Esophagus muscularis mucosa (tissue), 4 donors: ENCODE measurements around the gene FGD1. TPM values are rescaled to one million over a fixed set of nuclear protein-coding genes. Genes with fewer than 3 reads are reported as not detected.
A peak's percentile ranks its signal among the peaks of the same experiment; 100 is the strongest.

ENCODE experiments used
- DNase-seq: peaks from one replicate; pipeline ENCODE4 v3.0.0-alpha.2; 2017; ENCODE audit errors: extremely low spot score
- H3K27ac ChIP-seq, 4 donors: fragments of 200-600 bp; sonication (generic); replicated peaks in 1 of 4; 1 replicate in 3 of 4; 2 replicates in 1 of 4; pipeline ENCODE4 v1.5.1; 2016 to 2019; ENCODE audit warnings: mild to moderate bottlenecking in 1 of 4
- H3K27me3 ChIP-seq, 4 donors: fragments of 200-600 bp; sonication (generic); one replicate each; pipeline versions ENCODE4 v1.5.1 to v1.6.0; 2016 to 2019
- H3K36me3 ChIP-seq, 4 donors: fragments of 200-600 bp; sonication (generic); one replicate each; pipeline ENCODE4 v1.5.1; 2016 to 2019
- H3K4me1 ChIP-seq, 4 donors: fragments of 200-600 bp; sonication (generic); one replicate each; pipeline ENCODE4 v1.5.1; 2016 to 2019
- H3K4me3 ChIP-seq, 4 donors: fragments of 200-600 bp; sonication (generic); 1 replicate in 2 of 4; 2 replicates in 2 of 4; pipeline ENCODE4 v1.5.1; 2016 to 2019; ENCODE audit warnings: mild to moderate bottlenecking in 4 of 4, moderate library complexity in 1 of 4
- H3K9me3 ChIP-seq, 4 donors: fragments of 200-600 bp; sonication (generic); 1 replicate in 3 of 4; 2 replicates in 1 of 4; pipeline ENCODE4 v1.5.1; 2016 to 2019
- CTCF ChIP-seq, 3 experiments: fragments of 200-600 bp in 2 of 3; fragments of 450-650 bp in 1 of 3; sonication (generic) in 2 of 3; IDR thresholded peaks; one replicate each; pipeline ENCODE4 v1.5.1; 2017 to 2019; ENCODE audit warnings: antibody characterized with exemption in 3 of 3, mild to moderate bottlenecking in 2 of 3, moderate library complexity in 1 of 3
- EP300 ChIP-seq: sonication (generic); formaldehyde crosslinking; IDR thresholded peaks from one replicate; pipeline ENCODE4 v1.6.1; 2017; ENCODE audit warnings: antibody characterized with exemption
- POLR2A ChIP-seq: fragments of 450-650 bp; IDR thresholded peaks from one replicate; pipeline ENCODE4 v1.6.1; 2017; ENCODE audit warnings: antibody characterized with exemption, moderate library complexity, mild to moderate bottlenecking, low read depth
- POLR2AphosphoS5 ChIP-seq, 2 donors: sonication (generic); formaldehyde crosslinking; IDR thresholded peaks; one replicate each; pipeline ENCODE4 v1.6.1; 2017; ENCODE audit warnings: antibody characterized with exemption in 2 of 2
- WGBS: methylation state at CpG from one replicate; pipeline ENCODE4 v1.1.5; 2018; 5-methylcytosine and 5-hydroxymethylcytosine counted together
- intact Hi-C: fragments of 100-400 bp; cut with DNase I; formaldehyde crosslinking; loops from one replicate; pipeline ENCODE4 v1.15.1; 2023
- total RNA-seq, 4 donors: library from RNA; depleted of rRNA; stranded (reverse); fragments of >200 nt; gene quantifications; one replicate each; pipeline versions ENCODE4 v1.1.0 to v1.2.1, GENCODE V29; 2016

Gene FGD1
- total RNA-seq, 4 donors from 2014 or later: 3.7 to 11.4 (median 6.3) TPM

- peak overlapping the region; percentile 60 to 68 (median 64) for H3K27ac ChIP-seq
- H3K9me3 ChIP-seq: no peaks in the 10 kb centered on the region
- H3K4me3 ChIP-seq: no peak overlapping the region
- TF ChIP-seq POLR2A (no peak), CTCF (IDR thresholded peaks at IDR 0.05) (no peak), POLR2AphosphoS5 (IDR thresholded peaks at IDR 0.05) (no peak), EP300 (no peak)
- 65% methylated on average over 9 of the region's 9 CpGs for whole genome bisulfite sequencing
- intact Hi-C loops: no loop called here
- no peak for DNase-seq
- H3K4me1 ChIP-seq: peaks cover 28 to 44% (median 37%) of the 10 kb centered on the region in 4 donors
- H3K27me3 ChIP-seq: no peaks in the 10 kb centered on the region
- H3K36me3 ChIP-seq: no peaks in the 10 kb centered on the region
Measured at GRCh38 chrX:54483946-54484345, 12.1 kb downstream of the FGD1 start.

GRCh38 chrX:54482839-54483593 is 13.0 kb downstream of the FGD1 start:
- no peak for DNase-seq
- peak overlapping the region; percentile 60 to 68 (median 64) for H3K27ac ChIP-seq
- H3K36me3 ChIP-seq: no peaks in the 10 kb centered on the region
- WGBS: 26% methylated on average over 13 of the region's 21 CpGs
- H3K4me1 ChIP-seq: peaks cover 29 to 46% (median 39%) of the 10 kb centered on the region in 4 donors
- peak overlapping the region; percentile 30 to 42 (median 34) for H3K4me3 ChIP-seq
- intact Hi-C loops: no loop called here
- TF ChIP-seq CTCF (IDR thresholded peaks at IDR 0.05) (no peak), EP300 (no peak), POLR2A (no peak), POLR2AphosphoS5 (IDR thresholded peaks at IDR 0.05) (no peak)
- H3K27me3 ChIP-seq: no peaks in the 10 kb centered on the region
- no peaks in the 10 kb centered on the region for H3K9me3 ChIP-seq

- no peaks in the 10 kb centered on the region for H3K36me3 ChIP-seq
- WGBS: 33% methylated on average over 8 of the region's 9 CpGs
- H3K4me1 ChIP-seq: peaks cover 24 to 41% (median 34%) of the 10 kb centered on the region in 4 donors
- H3K4me3 ChIP-seq: no peak overlapping the region
- H3K27me3 ChIP-seq: no peaks in the 10 kb centered on the region
- intact Hi-C loops: no loop called here
- no peak for DNase-seq
- peak overlapping the region in 1 of 4 donors; percentile 39 for H3K27ac ChIP-seq
- no peaks in the 10 kb centered on the region for H3K9me3 ChIP-seq
- no peak for TF ChIP-seq POLR2A
- no peak for TF ChIP-seq POLR2AphosphoS5 (IDR thresholded peaks at IDR 0.05)
- TF ChIP-seq EP300: no peak
- no peak for TF ChIP-seq CTCF (IDR thresholded peaks at IDR 0.05)
Measured at GRCh38 chrX:54479136-54480111, 16.6 kb downstream of the FGD1 start.

- DNase-seq: no peak
- 73% methylated on average over 9 of the region's 10 CpGs for WGBS
Measured at GRCh38 chrX:54473993-54474859, 21.8 kb downstream of the FGD1 start.

More at GRCh38 chrX:54473993-54474859, 21.8 kb downstream of the FGD1 start:
- H3K27me3 ChIP-seq: no peaks in the 10 kb centered on the region
- H3K4me3 ChIP-seq: no peak overlapping the region
- TF ChIP-seq POLR2AphosphoS5 (IDR thresholded peaks at IDR 0.05) (no peak), POLR2A (no peak), CTCF (IDR thresholded peaks at IDR 0.05) (no peak), EP300 (no peak)
- peaks cover 0 to 14% (median 9%) of the 10 kb centered on the region in 4 donors for H3K36me3 ChIP-seq
- H3K9me3 ChIP-seq: no peaks in the 10 kb centered on the region
- intact Hi-C loops: no loop called here
- no peak overlapping the region for H3K27ac ChIP-seq
- H3K4me1 ChIP-seq: peaks cover 3 to 6% (median 5%) of the 10 kb centered on the region in 4 donors
